ENCODE measurements around the gene BEAN1.

Gene BEAN1

GRCh38 chr16:66489385-66489784, 62.3 kb downstream of the BEAN1 start (continued):
- TF ChIP-seq POU6F1 (CRISPR knock-in tag; IDR thresholded peaks at IDR 0.05; ENCODE audit: borderline replicate concordance, low read depth) = no peak

GRCh38 chr16:66489818-66490217, 62.7 kb downstream of the BEAN1 start:
- ATAC-seq = no peak
- TF ChIP-seq ZNF8 (CRISPR knock-in tag; IDR thresholded peaks at IDR 0.05) (no peak), ZNF565 (CRISPR knock-in tag; conservative IDR thresholded peaks at IDR 0.05; ENCODE audit: low read depth) (no peak), BACH2 (CRISPR knock-in tag; IDR thresholded peaks at IDR 0.05; ENCODE audit: borderline replicate concordance) (no peak), GLIS3 (CRISPR knock-in tag; IDR thresholded peaks at IDR 0.05) (no peak), ZFP3 (CRISPR knock-in tag; IDR thresholded peaks at IDR 0.05) (no peak), CREB5 (CRISPR knock-in tag; IDR thresholded peaks at IDR 0.05; ENCODE audit: low read depth) (no peak), PPARA (CRISPR knock-in tag; IDR thresholded peaks at IDR 0.05; ENCODE audit: borderline replicate concordance) (no peak), RARB (CRISPR knock-in tag; IDR thresholded peaks at IDR 0.05) (no peak), ZFP30 (CRISPR knock-in tag; IDR thresholded peaks at IDR 0.05) (no peak), POU6F1 (CRISPR knock-in tag; IDR thresholded peaks at IDR 0.05; ENCODE audit: borderline replicate concordance, low read depth) (no peak), TCF4 (CRISPR knock-in tag; IDR thresholded peaks at IDR 0.05; ENCODE audit: borderline replicate concordance) (no peak), ARNTL (CRISPR knock-in tag; IDR thresholded peaks at IDR 0.05; ENCODE audit: borderline replicate concordance, low read depth) (no peak), ZC3H10 (CRISPR knock-in tag; IDR thresholded peaks at IDR 0.05) (no peak), SNAI2 (CRISPR knock-in tag; IDR thresholded peaks at IDR 0.05) (no peak), OSR1 (CRISPR knock-in tag; IDR thresholded peaks at IDR 0.05) (no peak), ESRRG (CRISPR knock-in tag; IDR thresholded peaks at IDR 0.05) (no peak), TOX (CRISPR knock-in tag; IDR thresholded peaks at IDR 0.05; ENCODE audit: borderline replicate concordance) (no peak), CSDC2 (CRISPR knock-in tag; IDR thresholded peaks at IDR 0.05) (no peak), ZNF70 (CRISPR knock-in tag; IDR thresholded peaks at IDR 0.05) (no peak)

- ATAC-seq = no peak
- TF ChIP-seq SNAI2 (CRISPR knock-in tag; IDR thresholded peaks at IDR 0.05) = no peak
- no peak for TF ChIP-seq CREB5 (CRISPR knock-in tag; IDR thresholded peaks at IDR 0.05; ENCODE audit: low read depth)
- no peak for TF ChIP-seq TCF4 (CRISPR knock-in tag; IDR thresholded peaks at IDR 0.05; ENCODE audit: borderline replicate concordance)
- no peak for TF ChIP-seq CSDC2 (CRISPR knock-in tag; IDR thresholded peaks at IDR 0.05)
These were observed 64.0 kb downstream of the BEAN1 start for GRCh38 chr16:66490774-66491715.

GRCh38 chr16:66491716-66492064, 64.6 kb downstream of the BEAN1 start:
- no peak for ATAC-seq
- TF ChIP-seq ARNTL (CRISPR knock-in tag; IDR thresholded peaks at IDR 0.05; ENCODE audit: borderline replicate concordance, low read depth) = no peak
- no peak for TF ChIP-seq CSDC2 (CRISPR knock-in tag; IDR thresholded peaks at IDR 0.05)
- TF ChIP-seq PPARA (CRISPR knock-in tag; IDR thresholded peaks at IDR 0.05; ENCODE audit: borderline replicate concordance) = no peak
- TF ChIP-seq ZC3H10 (CRISPR knock-in tag; IDR thresholded peaks at IDR 0.05) = no peak
- TF ChIP-seq GLIS3 (CRISPR knock-in tag; IDR thresholded peaks at IDR 0.05) = no peak
- TF ChIP-seq, protein P1, sequence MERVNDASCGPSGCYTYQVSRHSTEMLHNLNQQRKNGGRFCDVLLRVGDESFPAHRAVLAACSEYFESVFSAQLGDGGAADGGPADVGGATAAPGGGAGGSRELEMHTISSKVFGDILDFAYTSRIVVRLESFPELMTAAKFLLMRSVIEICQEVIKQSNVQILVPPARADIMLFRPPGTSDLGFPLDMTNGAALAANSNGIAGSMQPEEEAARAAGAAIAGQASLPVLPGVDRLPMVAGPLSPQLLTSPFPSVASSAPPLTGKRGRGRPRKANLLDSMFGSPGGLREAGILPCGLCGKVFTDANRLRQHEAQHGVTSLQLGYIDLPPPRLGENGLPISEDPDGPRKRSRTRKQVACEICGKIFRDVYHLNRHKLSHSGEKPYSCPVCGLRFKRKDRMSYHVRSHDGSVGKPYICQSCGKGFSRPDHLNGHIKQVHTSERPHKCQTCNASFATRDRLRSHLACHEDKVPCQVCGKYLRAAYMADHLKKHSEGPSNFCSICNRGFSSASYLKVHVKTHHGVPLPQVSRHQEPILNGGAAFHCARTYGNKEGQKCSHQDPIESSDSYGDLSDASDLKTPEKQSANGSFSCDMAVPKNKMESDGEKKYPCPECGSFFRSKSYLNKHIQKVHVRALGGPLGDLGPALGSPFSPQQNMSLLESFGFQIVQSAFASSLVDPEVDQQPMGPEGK (CRISPR knock-in tag; IDR thresholded peaks at IDR 0.05; ENCODE audit: borderline replicate concordance) = no peak
- TF ChIP-seq BACH2 (CRISPR knock-in tag; IDR thresholded peaks at IDR 0.05; ENCODE audit: borderline replicate concordance) = no peak
- TF ChIP-seq OSR1 (CRISPR knock-in tag; IDR thresholded peaks at IDR 0.05) = no peak
- TF ChIP-seq TSHZ2 (CRISPR knock-in tag; IDR thresholded peaks at IDR 0.05) = no peak
- no peak for TF ChIP-seq RARB (CRISPR knock-in tag; IDR thresholded peaks at IDR 0.05)
- TF ChIP-seq ZNF8 (CRISPR knock-in tag; IDR thresholded peaks at IDR 0.05) = no peak
- TF ChIP-seq ZFP30 (CRISPR knock-in tag; IDR thresholded peaks at IDR 0.05) = no peak
- TF ChIP-seq TCF4 (CRISPR knock-in tag; IDR thresholded peaks at IDR 0.05; ENCODE audit: borderline replicate concordance) = no peak
- TF ChIP-seq ZNF565 (CRISPR knock-in tag; conservative IDR thresholded peaks at IDR 0.05; ENCODE audit: low read depth) = no peak
- no peak for TF ChIP-seq ESRRG (CRISPR knock-in tag; IDR thresholded peaks at IDR 0.05)
- TF ChIP-seq ZFP3 (CRISPR knock-in tag; IDR thresholded peaks at IDR 0.05) = no peak

All from SK-N-SH treated with all-trans-retinoic acid at 6 μM for 48 hours (cell line).